Thyroid gland (tissue), 4 donors: ENCODE measurements around the gene SAMD7. TPM values are rescaled to one million over a fixed set of nuclear protein-coding genes. Genes with fewer than 3 reads are reported as not detected.
A peak's percentile ranks its signal among the peaks of the same experiment; 100 is the strongest.

ENCODE experiments used
- DNase-seq, 2 donors: peaks; one replicate each; pipeline ENCODE4 v3.0.0-alpha.2; 2019
- H3K27ac ChIP-seq, 3 donors: fragments of 200-600 bp; sonication (generic); 1 replicate in 2 of 3; 2 replicates in 1 of 3; pipeline ENCODE4 v1.5.1; 2016 to 2019; ENCODE audit warnings: mild to moderate bottlenecking in 1 of 3, moderate library complexity in 1 of 3
- H3K27me3 ChIP-seq: fragments of 200-600 bp; sonication (generic); one replicate; pipeline ENCODE4 v1.5.1; 2019
- H3K36me3 ChIP-seq, 2 donors: fragments of 200-600 bp; sonication (generic); one replicate each; pipeline ENCODE4 v1.5.1; 2016 to 2019
- H3K4me1 ChIP-seq, 2 donors: fragments of 200-600 bp; sonication (generic); one replicate each; pipeline ENCODE4 v1.5.1; 2017 to 2019
- H3K4me3 ChIP-seq, 3 donors: fragments of 200-600 bp; sonication (generic); replicated peaks in 1 of 3; 1 replicate in 2 of 3; 2 replicates in 1 of 3; pipeline ENCODE4 v1.5.1; 2016; ENCODE audit warnings: mild to moderate bottlenecking in 1 of 3
- H3K9me3 ChIP-seq: fragments of 200-600 bp; sonication (generic); one replicate; pipeline ENCODE4 v1.5.1; 2017
- POLR2A ChIP-seq, 2 donors: fragments of 450-650 bp; IDR thresholded peaks; one replicate each; pipeline ENCODE4 v1.6.1; 2017; ENCODE audit warnings: antibody characterized with exemption in 2 of 2, mild to moderate bottlenecking in 2 of 2, moderate library complexity in 1 of 2
- WGBS, 2 donors: methylation state at CpG; one replicate each; pipeline ENCODE4 v1.1.5; 2017; 5-methylcytosine and 5-hydroxymethylcytosine counted together
- intact Hi-C: fragments of 100-400 bp; cut with DNase I; formaldehyde crosslinking; loops from one replicate; pipeline ENCODE4 v1.15.1; 2023
- total RNA-seq, 4 donors: library from RNA; depleted of rRNA; stranded (reverse); fragments of >200 nt; gene quantifications; one replicate each; pipeline ENCODE4 v1.2.3, GENCODE V29; 2016
- TF ChIP-seq, protein P1 (sequence below), 6 experiments: fragments of 200-600 bp in 3 of 6; fragments of 450-650 bp in 3 of 6; sonication (generic) in 3 of 6; IDR thresholded peaks; one replicate each; pipeline ENCODE4 v1.5.1; 2016 to 2019; ENCODE audit warnings: antibody characterized with exemption in 6 of 6, mild to moderate bottlenecking in 2 of 6, inconsistent platforms in 1 of 6, moderate library complexity in 1 of 6

Gene SAMD7
- total RNA-seq, 4 donors from 2014 or later = not detected

DNA sequence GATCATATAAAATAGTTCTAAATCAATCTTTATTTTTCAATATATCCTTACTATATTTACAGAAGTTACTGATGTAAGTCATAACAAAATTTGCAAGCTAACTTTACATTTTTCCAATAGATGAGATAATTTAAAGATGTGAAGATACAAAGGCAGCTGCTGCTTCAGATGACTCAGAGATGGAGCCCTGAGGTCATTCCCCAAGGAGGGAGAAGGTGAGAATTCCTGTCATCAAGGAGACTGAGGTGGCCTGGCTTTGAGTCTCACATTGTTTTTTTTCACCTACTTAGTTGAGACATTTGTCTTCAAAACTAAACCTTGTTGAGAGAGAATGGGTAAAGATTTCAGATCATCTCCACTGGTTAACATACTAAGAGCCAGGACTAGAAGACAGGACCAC lies 3.9 kb upstream of the SAMD7 start:
- TF ChIP-seq, protein P1, sequence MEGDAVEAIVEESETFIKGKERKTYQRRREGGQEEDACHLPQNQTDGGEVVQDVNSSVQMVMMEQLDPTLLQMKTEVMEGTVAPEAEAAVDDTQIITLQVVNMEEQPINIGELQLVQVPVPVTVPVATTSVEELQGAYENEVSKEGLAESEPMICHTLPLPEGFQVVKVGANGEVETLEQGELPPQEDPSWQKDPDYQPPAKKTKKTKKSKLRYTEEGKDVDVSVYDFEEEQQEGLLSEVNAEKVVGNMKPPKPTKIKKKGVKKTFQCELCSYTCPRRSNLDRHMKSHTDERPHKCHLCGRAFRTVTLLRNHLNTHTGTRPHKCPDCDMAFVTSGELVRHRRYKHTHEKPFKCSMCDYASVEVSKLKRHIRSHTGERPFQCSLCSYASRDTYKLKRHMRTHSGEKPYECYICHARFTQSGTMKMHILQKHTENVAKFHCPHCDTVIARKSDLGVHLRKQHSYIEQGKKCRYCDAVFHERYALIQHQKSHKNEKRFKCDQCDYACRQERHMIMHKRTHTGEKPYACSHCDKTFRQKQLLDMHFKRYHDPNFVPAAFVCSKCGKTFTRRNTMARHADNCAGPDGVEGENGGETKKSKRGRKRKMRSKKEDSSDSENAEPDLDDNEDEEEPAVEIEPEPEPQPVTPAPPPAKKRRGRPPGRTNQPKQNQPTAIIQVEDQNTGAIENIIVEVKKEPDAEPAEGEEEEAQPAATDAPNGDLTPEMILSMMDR (IDR thresholded peaks at IDR 0.05) = no peak
- TF ChIP-seq POLR2A (IDR thresholded peaks at IDR 0.05) = no peak
- no peak for DNase-seq
- Histone ChIP-seq H3K4me1 (no peaks in the 10 kb centered on the region), H3K36me3 (no peaks in the 10 kb centered on the region), H3K9me3 (no peaks in the 10 kb centered on the region), H3K27me3 (no peaks in the 10 kb centered on the region), H3K27ac (no peak overlapping the region), H3K4me3 (no peak overlapping the region)
- intact Hi-C loops = no loop called here

DNA sequence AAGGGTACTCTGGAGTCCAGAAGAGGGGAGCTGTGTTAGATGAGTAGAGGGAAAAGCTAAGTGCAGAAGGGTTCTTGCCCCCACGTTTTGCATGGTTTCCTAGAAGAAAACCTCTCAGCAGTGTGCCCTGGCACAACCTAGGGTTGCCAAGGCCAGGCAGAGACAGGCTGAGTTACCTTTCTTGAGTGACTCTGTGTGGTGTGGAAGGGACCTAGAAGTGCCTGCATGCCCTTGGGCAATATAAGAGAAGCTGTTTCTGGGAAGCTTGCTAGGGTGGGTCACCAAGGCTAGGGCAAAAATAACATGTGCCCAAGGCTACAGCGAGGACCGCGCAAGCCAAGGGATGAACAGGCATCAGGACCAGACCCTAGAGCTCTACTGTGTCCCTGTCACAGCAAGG lies 3.4 kb upstream of the SAMD7 start:
- no peaks in the 10 kb centered on the region for H3K9me3 ChIP-seq
- H3K36me3 ChIP-seq = no peaks in the 10 kb centered on the region
- H3K27me3 ChIP-seq = no peaks in the 10 kb centered on the region
- no peak for TF ChIP-seq POLR2A (IDR thresholded peaks at IDR 0.05)
- TF ChIP-seq, protein P1 (IDR thresholded peaks at IDR 0.05) = no peak
- H3K27ac ChIP-seq = no peak overlapping the region
- DNase-seq = no peak
- H3K4me1 ChIP-seq = no peaks in the 10 kb centered on the region
- intact Hi-C loops = no loop called here
- H3K4me3 ChIP-seq = no peak overlapping the region
- WGBS, 2 donors = 83 to 84% methylated on average over 4 of the region's 4 CpGs

DNA sequence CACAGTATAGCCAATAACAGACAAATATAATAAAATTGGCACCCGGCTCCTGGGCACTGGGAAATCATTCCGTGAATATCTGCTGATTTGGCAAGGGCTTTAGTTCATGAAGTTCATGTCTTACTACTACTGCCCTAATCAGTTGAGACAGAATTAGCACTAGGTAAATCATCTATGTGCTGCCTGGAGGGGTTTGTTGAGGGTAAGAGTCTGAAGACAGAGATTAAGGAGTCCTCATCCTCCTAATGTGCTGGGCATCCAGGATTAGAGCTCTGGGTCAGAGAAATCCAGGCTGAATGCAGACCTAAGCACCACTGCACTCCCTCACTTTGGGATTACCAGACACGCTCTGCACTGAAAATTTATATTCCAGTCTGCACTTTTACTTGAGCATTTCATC lies 2.0 kb downstream of the SAMD7 start:
- no peak for TF ChIP-seq POLR2A (IDR thresholded peaks at IDR 0.05)
- TF ChIP-seq, protein P1 (IDR thresholded peaks at IDR 0.05) = no peak
- 88 to 92% methylated on average over 3 of the region's 3 CpGs for WGBS, 2 donors
- DNase-seq = no peak
- H3K4me3 ChIP-seq = no peak overlapping the region
- intact Hi-C loops = no loop called here
- no peaks in the 10 kb centered on the region for H3K9me3 ChIP-seq
- no peak overlapping the region for H3K27ac ChIP-seq
- H3K27me3 ChIP-seq = no peaks in the 10 kb centered on the region
- no peaks in the 10 kb centered on the region for H3K4me1 ChIP-seq
- no peaks in the 10 kb centered on the region for H3K36me3 ChIP-seq

DNA sequence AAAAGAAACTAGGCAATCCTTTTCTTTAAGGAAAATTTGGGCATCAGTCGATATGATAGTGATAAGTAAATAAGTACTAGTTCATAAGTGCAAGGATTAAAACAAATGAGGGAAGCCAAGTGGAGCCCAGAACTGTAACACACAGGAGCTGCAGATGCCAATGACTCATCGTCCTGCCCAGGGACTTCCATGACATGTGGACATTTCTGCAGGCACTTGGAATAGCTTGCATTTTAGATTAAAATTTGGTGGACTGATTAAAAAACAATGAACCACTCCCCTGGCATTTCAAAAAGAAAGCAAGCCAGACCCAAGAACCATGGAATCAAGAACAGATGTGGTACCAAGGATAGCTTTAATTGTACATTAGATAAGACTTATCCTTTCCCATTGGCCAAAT lies 2.9 kb downstream of the SAMD7 start:
- H3K4me3 ChIP-seq = no peak overlapping the region
- intact Hi-C loops = no loop called here
- no peak for TF ChIP-seq POLR2A (IDR thresholded peaks at IDR 0.05)
- TF ChIP-seq, protein P1 (IDR thresholded peaks at IDR 0.05) = no peak
- H3K4me1 ChIP-seq = no peaks in the 10 kb centered on the region
- no peak for DNase-seq
- no peaks in the 10 kb centered on the region for H3K36me3 ChIP-seq
- 68 to 84% methylated on average over 2 of the region's 2 CpGs for WGBS, 2 donors
- H3K27ac ChIP-seq = no peak overlapping the region
- no peaks in the 10 kb centered on the region for H3K9me3 ChIP-seq
- no peaks in the 10 kb centered on the region for H3K27me3 ChIP-seq

DNA sequence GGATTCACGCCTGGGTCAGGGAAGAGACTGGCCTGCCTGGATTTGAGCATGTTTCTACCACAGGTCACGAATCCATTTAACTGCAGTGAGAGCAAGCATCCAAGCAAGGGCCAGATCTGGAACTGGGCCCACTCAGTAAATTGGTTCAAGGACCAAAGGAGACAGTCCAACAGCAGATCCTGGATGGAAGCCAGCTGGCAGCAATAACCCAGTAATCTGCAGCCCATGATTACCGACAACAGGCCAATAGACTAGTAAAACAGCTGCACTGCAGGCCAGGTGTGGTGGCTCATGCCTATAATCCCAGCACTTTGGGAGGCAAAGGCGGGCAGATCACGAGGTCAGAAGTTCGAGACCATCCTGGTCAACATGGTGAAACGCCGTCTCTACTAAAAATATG lies 11.8 kb downstream of the SAMD7 start:
- Histone ChIP-seq H3K9me3 (no peaks in the 10 kb centered on the region), H3K27me3 (no peaks in the 10 kb centered on the region), H3K27ac (peak overlapping the region; percentile 23 to 54 (median 47)), H3K4me1 (peaks cover 6 to 12% of the 10 kb centered on the region in 2 donors), H3K36me3 (no peaks in the 10 kb centered on the region), H3K4me3 (no peak overlapping the region)
- intact Hi-C loops = no loop called here
- TF ChIP-seq POLR2A (IDR thresholded peaks at IDR 0.05) = no peak
- TF ChIP-seq, protein P1 (IDR thresholded peaks at IDR 0.05) = no peak
- peak; percentile 98 for DNase-seq
- WGBS, 2 donors = 37 to 40% methylated on average over 7 of the region's 8 CpGs
